C4-2B (cell line): ENCODE results near the gene DYNLT4.

Experiments used
- H3K27ac ChIP-seq: fragments of 450-650 bp; 2 replicates; pipeline ENCODE4 v1.5.1; 2017
- ZFX ChIP-seq: fragments of 450-650 bp; IDR thresholded peaks from 2 replicates; pipeline ENCODE4 v1.6.1; 2017
- TF ChIP-seq, protein P1 (sequence below): fragments of 450-650 bp; conservative IDR thresholded peaks from 2 replicates; pipeline ENCODE4 v1.5.1; 2017; ENCODE audit warnings: mild to moderate bottlenecking

Gene DYNLT4

DNA sequence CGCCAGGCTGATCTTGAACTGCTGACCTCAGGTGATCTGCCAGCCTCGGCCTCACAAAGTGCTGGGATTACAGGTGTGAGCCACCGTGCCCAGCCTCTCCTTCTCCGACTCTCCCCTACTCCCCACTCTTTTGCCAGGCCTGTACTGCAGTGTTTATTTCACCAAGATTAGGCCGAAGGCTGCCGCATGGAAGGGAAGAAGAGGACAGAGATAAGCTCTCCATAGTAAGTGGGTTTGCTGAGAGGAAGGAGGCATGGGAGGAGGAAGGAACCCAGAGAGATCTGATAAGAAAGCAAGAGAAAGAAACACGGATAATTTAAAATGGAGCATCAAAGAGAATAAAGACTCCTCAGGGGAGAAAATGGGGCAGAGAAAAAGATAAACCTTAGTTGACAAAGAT, 27.2 kb upstream of the DYNLT4 start:
- TF ChIP-seq, protein P1, sequence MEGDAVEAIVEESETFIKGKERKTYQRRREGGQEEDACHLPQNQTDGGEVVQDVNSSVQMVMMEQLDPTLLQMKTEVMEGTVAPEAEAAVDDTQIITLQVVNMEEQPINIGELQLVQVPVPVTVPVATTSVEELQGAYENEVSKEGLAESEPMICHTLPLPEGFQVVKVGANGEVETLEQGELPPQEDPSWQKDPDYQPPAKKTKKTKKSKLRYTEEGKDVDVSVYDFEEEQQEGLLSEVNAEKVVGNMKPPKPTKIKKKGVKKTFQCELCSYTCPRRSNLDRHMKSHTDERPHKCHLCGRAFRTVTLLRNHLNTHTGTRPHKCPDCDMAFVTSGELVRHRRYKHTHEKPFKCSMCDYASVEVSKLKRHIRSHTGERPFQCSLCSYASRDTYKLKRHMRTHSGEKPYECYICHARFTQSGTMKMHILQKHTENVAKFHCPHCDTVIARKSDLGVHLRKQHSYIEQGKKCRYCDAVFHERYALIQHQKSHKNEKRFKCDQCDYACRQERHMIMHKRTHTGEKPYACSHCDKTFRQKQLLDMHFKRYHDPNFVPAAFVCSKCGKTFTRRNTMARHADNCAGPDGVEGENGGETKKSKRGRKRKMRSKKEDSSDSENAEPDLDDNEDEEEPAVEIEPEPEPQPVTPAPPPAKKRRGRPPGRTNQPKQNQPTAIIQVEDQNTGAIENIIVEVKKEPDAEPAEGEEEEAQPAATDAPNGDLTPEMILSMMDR, result no peak
- TF ChIP-seq ZFX, result no peak
- H3K27ac ChIP-seq, result no peak overlapping the region

DNA sequence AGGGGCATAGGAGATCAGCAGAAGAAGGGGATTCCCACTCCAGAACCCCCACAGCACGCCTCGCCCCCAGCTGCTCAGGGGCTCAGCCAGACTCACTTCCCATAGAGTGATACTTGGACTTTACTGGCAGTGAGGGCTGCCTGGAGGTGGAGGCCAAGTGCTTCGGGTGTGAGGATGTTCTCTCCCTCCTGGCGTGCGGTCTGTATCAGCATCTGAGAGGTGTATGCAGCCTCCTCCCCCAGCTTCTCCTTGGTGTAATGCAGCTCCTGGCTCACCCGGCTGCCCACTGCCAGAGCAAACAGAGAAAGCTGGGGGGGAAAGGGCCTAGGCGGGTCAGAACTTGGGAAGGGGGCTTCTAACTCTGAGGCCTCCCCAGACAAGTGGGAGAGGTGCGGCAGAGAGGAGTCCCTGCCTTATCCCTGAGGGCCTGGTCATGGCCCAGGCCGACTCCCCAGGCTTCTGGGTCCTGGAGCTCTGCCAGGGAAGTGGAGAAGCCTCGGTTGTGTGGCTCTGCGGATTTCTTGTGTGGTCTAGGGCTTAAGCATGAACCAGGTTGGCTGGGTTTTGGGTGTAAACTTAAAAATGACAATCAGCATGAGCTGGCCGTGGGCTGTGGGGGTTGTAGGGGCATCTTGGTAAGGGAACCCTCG, 25.0 kb upstream of the DYNLT4 start:
- no peak overlapping the region for H3K27ac ChIP-seq
- TF ChIP-seq, protein P1, result no peak
- no peak for TF ChIP-seq ZFX

DNA sequence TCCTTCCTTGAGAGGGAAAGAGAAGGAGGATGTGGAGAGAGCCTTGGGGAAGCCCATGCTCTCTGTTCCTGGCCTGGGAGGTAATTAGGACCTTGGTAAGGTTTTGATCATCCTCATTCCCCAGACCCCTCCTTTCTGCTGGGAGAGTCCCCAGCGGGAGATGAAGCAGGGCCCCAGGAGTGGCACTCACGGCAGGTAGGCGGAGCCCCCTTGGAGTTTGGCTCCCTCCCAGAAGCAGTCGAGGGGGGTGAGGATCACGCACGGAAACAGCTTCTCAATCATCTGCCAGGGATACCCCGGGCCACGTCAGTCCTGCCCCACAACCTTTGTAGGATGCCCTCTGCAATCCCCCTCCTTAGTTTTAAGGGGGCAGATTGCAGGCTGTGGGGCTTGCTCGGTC, 24.4 kb upstream of the DYNLT4 start:
- no peak overlapping the region for H3K27ac ChIP-seq
- TF ChIP-seq ZFX, result no peak
- TF ChIP-seq, protein P1, result no peak

DNA sequence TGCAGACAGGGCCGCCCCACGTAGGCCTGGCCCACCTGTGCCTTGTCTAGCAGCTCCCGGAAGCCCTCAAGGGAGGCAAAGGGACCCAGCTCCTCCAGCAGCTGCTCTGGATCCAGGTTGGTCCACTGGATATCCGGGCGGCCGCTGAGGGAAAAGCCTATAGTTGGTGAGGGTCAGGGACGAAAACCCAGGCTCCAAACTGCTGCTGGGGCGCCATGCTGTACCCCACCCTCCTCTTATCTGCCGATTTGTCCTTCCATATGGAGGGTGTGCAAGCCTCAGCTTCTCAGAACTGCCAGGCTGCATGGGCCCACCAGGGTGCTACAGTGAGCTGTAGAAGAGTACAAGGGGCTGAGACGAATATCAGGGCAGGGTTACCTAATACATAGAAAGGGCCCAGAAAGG, 23.8 kb upstream of the DYNLT4 start:
- no peak overlapping the region for H3K27ac ChIP-seq
- no peak for TF ChIP-seq ZFX
- TF ChIP-seq, protein P1, result no peak

DNA sequence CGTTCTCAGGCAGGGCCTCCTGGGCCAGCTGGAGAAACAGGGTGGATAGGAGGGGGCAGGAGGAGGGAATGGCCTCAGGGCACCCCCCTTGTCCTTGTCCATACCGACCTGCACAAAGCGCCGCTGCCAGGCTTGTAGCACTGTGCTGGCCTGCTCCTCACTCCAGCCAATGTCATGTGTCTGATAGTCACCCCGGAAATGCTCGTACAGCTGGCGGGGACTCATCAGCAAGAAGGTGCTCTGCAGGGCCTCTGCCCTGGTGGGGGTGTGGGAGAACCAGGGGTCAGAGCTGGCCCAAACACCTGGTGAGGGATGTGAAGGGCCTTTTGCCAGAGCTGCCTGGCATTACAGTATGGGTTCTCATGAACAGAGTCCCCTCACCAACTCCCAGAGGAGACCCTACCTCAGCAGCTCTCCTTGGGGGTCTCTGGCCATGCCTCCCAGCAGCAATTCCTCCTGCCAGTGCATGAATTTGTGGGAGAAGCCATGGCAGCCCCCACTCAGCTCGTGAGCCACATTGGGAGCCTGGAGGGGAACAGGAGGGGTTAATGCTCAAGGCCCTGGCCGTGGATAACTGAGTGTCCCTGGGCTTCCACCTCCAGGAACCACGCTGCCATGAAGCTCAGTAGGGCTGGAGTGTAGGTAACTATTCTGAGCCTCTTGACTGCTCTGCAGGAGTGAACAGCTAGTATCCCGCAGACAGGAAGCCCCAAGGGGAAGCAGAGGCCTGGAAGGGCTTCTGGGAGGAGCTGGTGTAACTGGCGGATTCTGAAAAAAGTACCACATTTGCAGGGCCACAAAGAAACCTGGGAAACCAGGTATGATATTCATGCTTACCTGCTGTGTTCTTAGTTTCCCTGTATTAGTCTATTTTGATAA, 22.6 kb upstream of the DYNLT4 start:
- H3K27ac ChIP-seq, result no peak overlapping the region
- TF ChIP-seq, protein P1, result no peak
- no peak for TF ChIP-seq ZFX

DNA sequence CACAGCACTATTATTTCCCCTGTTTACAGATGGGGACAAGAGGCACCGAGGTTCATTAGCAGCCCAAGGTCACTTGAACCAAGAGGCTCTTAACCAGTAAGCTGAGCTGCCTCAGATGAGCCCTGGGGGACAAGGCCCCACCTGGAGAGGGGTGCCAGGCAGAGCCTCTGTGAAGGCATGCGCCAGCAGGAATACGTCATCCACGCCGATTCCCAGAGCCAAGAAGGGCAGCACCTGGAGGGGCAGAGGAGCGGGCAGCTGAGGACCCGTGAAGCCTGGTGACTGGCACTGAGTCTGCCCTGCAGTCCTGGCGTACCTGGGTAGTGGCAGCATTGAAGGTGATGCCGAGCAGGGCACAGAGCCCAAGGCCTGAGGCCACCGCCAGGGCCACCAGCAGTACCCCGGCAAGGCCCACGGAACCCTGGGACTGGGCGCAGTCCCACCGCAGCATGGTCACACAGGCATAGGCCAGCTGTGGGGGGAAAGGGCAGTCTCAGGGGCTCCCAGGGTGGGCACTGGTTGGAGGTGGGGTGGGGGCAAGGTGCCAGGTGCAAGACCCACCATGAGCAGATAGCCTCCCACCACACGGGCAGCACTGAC, 21.8 kb upstream of the DYNLT4 start:
- no peak for TF ChIP-seq ZFX
- TF ChIP-seq, protein P1, result no peak
- no peak overlapping the region for H3K27ac ChIP-seq
